DOHH2 (cell line): ENCODE results near the gene LRRC56.
A peak's percentile ranks its signal among the peaks of the same experiment; 100 is the strongest.

ENCODE experiments used
- H3F3A ChIP-seq: fragments of 200-600 bp; sonication (generic), shearing (Covaris generic); 2 replicates; pipeline ENCODE4 v1.6.0; 2016; ENCODE audit warnings: antibody characterized with exemption, mild to moderate bottlenecking; ENCODE audit not compliant: control insufficient read depth, insufficient read depth
- H3K27ac ChIP-seq: fragments of 200-600 bp; sonication (generic); 2 replicates; pipeline ENCODE4 v1.5.1; 2014; ENCODE audit warnings: low read depth, mild to moderate bottlenecking, low read length, moderate library complexity
- H3K27me3 ChIP-seq: fragments of 200-600 bp; sonication (generic); 2 replicates; pipeline ENCODE4 v1.6.1; 2014; ENCODE audit warnings: mild to moderate bottlenecking, low read length, mixed read lengths; ENCODE audit not compliant: control insufficient read depth
- H3K36me3 ChIP-seq: fragments of 200-600 bp; sonication (generic); 2 replicates; pipeline ENCODE4 v1.6.1; 2014; ENCODE audit warnings: mild to moderate bottlenecking, low read length, moderate library complexity, mixed read lengths; ENCODE audit not compliant: control insufficient read depth
- H3K4me1 ChIP-seq: fragments of 200-600 bp; sonication (generic); 2 replicates; pipeline ENCODE4 v1.6.1; 2014; ENCODE audit warnings: mild to moderate bottlenecking, low read length, mixed read lengths; ENCODE audit not compliant: control insufficient read depth
- H3K4me2 ChIP-seq: fragments of 200-600 bp; sonication (generic); 2 replicates; pipeline ENCODE4 v1.6.0; 2014; ENCODE audit warnings: mild to moderate bottlenecking, low read length, moderate library complexity
- H3K4me3 ChIP-seq: fragments of 200-600 bp; sonication (generic); 2 replicates; pipeline ENCODE4 v1.5.1; 2014; ENCODE audit warnings: mild to moderate bottlenecking, low read length, mixed read lengths
- H3K79me2 ChIP-seq: fragments of 200-600 bp; sonication (generic); 2 replicates; pipeline ENCODE4 v1.6.1; 2014; ENCODE audit warnings: mild to moderate bottlenecking, low read length, mixed read lengths; ENCODE audit not compliant: control insufficient read depth
- H3K9me2 ChIP-seq: fragments of 200-600 bp; sonication (generic); replicated peaks from 2 replicates; pipeline ENCODE4 v1.6.1; 2014; ENCODE audit warnings: mild to moderate bottlenecking, low read length, mixed read lengths; ENCODE audit not compliant: control insufficient read depth
- H3K9me3 ChIP-seq: fragments of 200-600 bp; sonication (generic); 2 replicates; pipeline ENCODE4 v1.6.1; 2014; ENCODE audit warnings: antibody characterized with exemption, low read length, mixed read lengths; ENCODE audit not compliant: control insufficient read depth, insufficient read depth
- H4K20me1 ChIP-seq: fragments of 200-600 bp; sonication (generic); 2 replicates; pipeline ENCODE4 v1.6.0; 2014; ENCODE audit warnings: low read depth, mild to moderate bottlenecking, antibody characterized with exemption, low read length, moderate library complexity; ENCODE audit not compliant: control insufficient read depth, insufficient read depth
- CTCF ChIP-seq: fragments of 200-600 bp; sonication (generic); IDR thresholded peaks from one replicate; pipeline ENCODE4 v1.5.1; 2014; ENCODE audit warnings: antibody characterized with exemption, mild to moderate bottlenecking, low read depth, low read length; ENCODE audit not compliant: poor library complexity, severe bottlenecking
- EZH2phosphoT487 ChIP-seq: fragments of 200-600 bp; sonication (generic); IDR thresholded peaks from 2 replicates; pipeline ENCODE4 v1.6.1; 2017; ENCODE audit warnings: borderline replicate concordance, mild to moderate bottlenecking, antibody characterized with exemption, low read length, moderate library complexity, mixed read lengths

The LRRC56 gene

DNA sequence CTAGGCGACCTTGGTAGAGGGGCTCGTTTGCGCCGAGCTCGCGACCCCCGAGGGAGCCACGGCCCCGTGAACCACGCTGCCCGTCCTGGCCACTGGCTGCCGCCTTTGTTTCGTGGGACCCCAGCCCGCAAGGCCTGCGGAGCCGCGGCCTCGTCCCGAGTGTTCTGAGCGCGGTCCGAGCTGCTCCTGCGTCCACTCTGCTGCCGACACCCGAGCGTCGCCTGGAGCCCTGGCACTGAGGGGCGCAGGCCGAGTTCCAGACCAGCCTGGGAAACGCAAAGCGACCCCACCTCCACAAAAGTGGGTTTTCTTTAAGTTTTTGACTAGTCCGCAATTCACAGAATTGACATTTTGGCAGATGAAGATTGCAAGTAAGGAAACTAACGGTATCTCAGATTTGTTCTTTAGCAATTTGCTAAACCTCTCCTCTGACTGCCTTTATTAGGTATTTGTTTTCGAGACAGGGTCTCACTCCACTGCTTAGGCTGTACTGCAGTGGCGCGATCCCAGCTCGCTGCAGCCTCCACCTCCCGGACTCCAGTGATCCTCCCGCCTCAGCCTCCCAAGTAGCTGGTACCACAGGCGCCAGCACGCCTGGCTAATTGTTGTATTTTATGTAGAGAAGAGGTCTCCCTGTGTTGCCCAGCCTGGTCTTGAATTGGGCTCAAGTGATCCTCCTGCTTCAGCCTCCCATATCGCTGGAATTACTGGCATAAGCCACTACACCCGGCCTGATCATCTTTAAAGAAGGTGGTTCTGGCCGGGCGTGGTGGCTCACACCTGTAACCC, 29.4 kb upstream of the LRRC56 start:
- Histone ChIP-seq H3K27ac (no peak overlapping the region), H4K20me1 (no peaks in the 10 kb centered on the region), H3K9me2 (no peaks in the 10 kb centered on the region), H3K4me1 (peaks cover 31% of the 10 kb centered on the region), H3K4me2 (peak overlapping the region; percentile 83), H3F3A (peaks cover 3% of the 10 kb centered on the region; the same call in 1 of the 2 replicates), H3K27me3 (no peaks in the 10 kb centered on the region), H3K4me3 (peak overlapping the region; percentile 97), H3K79me2 (peaks cover 38% of the 10 kb centered on the region), H3K9me3 (no peaks in the 10 kb centered on the region), H3K36me3 (peaks cover 16% of the 10 kb centered on the region; the same call in 1 of the 2 replicates)
- TF ChIP-seq CTCF (no peak), EZH2phosphoT487 (no peak)

DNA sequence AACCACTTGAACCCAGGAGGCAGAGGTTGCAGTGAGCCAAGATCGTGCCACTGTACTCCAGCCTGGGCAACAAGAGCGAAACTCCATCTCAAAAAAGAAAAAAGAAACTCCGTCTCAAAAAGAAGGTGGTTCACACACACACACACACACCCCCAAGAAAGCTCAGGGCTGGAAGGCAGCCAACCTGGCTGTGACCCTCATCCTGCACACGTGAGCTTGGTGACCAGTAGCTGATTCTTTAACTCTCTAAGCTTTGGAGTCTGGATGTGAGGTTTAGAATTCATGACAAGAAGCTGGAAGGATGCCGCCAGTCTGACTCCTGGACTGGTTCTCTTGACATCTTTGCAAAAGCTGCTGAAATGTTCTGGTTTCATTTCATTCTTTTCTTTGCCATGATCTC, 28.4 kb upstream of the LRRC56 start:
- H3K9me2 ChIP-seq = no peaks in the 10 kb centered on the region
- H3F3A ChIP-seq = peaks cover 3% of the 10 kb centered on the region; the same call in 1 of the 2 replicates
- H3K9me3 ChIP-seq = no peaks in the 10 kb centered on the region
- peaks cover 28% of the 10 kb centered on the region for H3K4me1 ChIP-seq
- H3K4me2 ChIP-seq = no peak overlapping the region
- H3K4me3 ChIP-seq = no peak overlapping the region
- H3K36me3 ChIP-seq = peaks cover 13% of the 10 kb centered on the region; the same call in 1 of the 2 replicates
- no peak for TF ChIP-seq CTCF
- no peak for TF ChIP-seq EZH2phosphoT487
- no peaks in the 10 kb centered on the region for H4K20me1 ChIP-seq
- no peak overlapping the region for H3K27ac ChIP-seq
- peaks cover 31% of the 10 kb centered on the region for H3K79me2 ChIP-seq
- no peaks in the 10 kb centered on the region for H3K27me3 ChIP-seq

- Histone ChIP-seq H3K79me2 (no peaks in the 10 kb centered on the region), H3K36me3 (no peaks in the 10 kb centered on the region), H4K20me1 (no peaks in the 10 kb centered on the region), H3K9me3 (peaks cover 7% of the 10 kb centered on the region; the same call in 1 of the 2 replicates), H3K4me3 (no peak overlapping the region), H3K9me2 (no peaks in the 10 kb centered on the region), H3F3A (no peaks in the 10 kb centered on the region), H3K4me2 (no peak overlapping the region), H3K27ac (no peak overlapping the region), H3K27me3 (no peaks in the 10 kb centered on the region), H3K4me1 (peaks cover 1% of the 10 kb centered on the region; the same call in 1 of the 2 replicates)
- no peak for TF ChIP-seq CTCF
- TF ChIP-seq EZH2phosphoT487 = no peak
These were observed 24.3 kb upstream of the LRRC56 start for GRCh38 chr11:512761-513595.
